HG03066 (cell line): Measurements from ENCODE around the gene VEGFC.

Experiments used
- ATAC-seq: cut with Tn5 transposase; IDR thresholded peaks from one replicate; pipeline ENCODE4 v1.9.1; 2021; ENCODE audit warnings: low read depth; ENCODE audit not compliant: unreplicated experiment

The VEGFC gene

DNA sequence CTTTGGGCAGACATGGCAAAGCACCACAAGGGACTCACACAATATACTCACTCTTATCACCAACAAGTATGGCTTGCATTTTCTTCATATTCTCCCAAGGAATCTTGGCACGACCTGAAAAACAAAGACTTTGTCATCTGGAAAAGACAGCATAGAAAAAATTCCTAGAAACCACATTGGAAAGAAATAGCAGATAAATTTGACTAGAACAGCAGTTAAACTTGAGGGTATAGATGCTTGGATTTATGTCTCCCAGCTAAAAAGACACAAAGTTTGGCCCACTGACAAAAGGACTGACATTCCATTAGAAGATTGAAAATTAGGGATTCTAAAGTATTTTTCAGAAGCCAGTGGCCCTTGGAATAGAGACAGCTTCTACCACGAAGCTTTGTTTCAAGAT lies 6.9 kb upstream of the VEGFC start:
- no peak for ATAC-seq

- no peak for ATAC-seq
Observed at GRCh38 chr4:176798540-176798939, 5.8 kb upstream of the VEGFC start.

DNA sequence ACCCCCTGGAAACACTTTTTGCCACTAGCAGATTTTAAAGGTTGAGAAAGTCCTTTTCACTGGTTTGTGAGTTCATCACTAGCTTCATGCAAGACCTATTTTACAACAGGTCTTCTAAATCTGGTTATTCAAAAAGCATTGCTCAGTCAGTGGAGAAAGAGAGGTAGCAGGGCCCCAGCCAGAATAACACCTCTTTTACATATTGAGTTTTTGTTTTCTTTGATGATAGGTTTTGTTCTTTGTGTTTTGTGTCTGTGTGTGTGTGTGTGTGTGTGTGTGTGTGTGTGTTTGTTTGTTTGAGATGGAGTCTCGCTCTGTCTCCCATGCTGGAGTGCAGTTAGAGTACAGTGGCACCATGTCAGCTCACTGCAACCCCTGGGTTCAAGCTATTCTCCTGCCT lies 2.7 kb upstream of the VEGFC start:
- no peak for ATAC-seq

GRCh38 chr4:176794651-176795050 lies 1.9 kb upstream of the VEGFC start:
- ATAC-seq: no peak

DNA sequence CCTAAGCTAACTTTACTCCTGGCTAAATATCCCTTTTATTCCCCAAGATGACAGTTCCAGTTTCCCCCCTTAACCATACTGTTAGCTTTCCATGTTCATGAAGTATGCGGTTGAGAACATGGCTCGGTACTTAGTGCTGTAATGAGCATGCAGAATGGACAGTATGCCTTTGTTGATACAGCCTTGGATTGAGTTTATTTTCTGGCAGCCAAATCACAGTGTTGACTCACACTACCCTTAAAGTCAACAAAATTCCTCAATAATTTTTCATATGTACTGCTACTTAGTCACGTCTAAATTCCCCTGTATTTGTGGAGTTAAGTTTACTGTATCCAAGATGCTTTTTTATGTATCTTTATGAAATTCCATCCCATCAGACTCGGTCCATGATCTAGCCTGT lies 1.4 kb upstream of the VEGFC start:
- no peak for ATAC-seq

DNA sequence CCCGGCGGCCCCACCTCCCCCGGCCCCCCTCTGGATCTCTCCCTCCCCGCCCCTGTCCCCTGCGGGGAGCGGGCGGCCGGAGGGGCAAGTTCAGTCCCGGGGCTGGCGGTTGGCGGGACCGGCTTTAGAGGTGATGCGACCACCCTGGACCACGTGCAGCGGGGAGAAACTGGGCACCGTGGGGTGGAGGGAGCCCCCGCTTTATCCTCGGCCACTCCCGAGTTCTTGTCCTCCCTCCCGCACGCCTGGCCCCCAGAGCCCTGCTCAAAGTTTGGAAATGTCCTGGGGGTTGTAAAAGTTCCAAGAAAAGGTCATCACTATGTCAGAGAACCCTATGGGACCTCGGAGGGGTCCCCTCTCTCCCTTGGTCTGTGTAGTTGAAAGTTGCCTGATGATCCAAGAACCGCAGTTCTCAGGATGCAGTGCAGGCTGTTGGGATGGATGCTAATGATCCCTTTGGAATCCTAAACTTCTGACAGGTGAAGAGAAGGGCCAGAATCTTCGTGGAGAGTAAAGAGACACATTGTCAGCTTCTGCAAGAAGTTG lies 411 bp upstream of the VEGFC start:
- ATAC-seq: no peak

- peak; percentile 14 for ATAC-seq
Observed at GRCh38 chr4:176791591-176792325, 964 bp downstream of the VEGFC start.

- ATAC-seq: no peak
Observed at GRCh38 chr4:176790398-176790797, 2.3 kb downstream of the VEGFC start.

DNA sequence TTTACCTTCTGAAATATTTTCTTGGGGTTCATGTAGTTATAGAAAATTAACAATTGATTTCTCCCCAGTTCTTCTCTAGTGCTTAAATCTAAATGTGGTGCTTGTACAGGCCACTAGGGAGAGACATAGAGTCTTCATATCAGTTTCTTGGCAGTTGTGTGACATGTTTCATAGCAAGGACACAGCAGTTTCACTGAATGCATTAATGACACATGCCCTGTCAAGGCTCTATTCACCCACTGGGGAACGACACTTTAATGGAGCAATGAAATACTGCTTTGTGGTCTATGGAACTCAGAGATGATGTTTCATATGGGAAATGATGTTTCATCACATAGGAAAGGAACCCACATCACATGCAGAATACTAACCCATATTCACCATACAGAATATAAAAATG lies 2.8 kb downstream of the VEGFC start:
- peak; percentile 57 for ATAC-seq

DNA sequence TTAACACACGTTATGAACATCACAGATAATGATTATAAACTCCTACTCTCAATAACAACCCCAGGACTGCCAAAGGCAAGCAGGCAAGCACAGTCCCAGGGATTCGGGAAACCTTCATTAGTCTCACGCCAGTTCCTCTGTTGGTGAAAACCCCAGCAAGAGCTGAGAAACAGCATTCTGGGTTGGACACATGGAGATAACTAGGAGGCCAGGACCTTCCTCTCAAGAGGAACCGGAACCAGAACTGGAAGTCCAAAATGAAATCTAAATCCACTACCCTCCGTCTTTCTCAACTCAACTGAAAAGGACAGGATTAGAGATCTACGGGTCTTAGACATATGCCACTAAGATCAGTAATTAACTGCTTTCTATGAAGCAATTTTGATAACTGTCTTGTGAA lies 3.8 kb downstream of the VEGFC start:
- no peak for ATAC-seq

DNA sequence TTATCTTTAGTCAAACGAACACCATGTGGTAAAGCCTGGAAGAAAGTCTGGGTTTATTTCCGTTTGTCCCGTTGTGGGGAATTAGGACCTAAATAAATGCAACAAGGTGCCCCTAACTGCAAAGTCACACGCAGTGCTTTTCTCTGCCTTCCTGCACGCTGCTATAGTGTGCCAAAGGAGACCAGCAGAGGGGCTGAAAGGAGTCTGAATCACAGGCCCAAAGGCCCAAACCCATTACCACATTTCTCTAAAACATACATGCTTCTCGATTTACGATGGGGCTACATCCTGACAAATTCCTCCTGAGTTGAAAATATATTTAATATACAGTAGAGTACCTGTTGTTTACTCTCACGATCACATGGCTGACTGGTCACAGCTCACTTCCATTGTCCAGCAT lies 4.5 kb downstream of the VEGFC start:
- no peak for ATAC-seq

- no peak for ATAC-seq
Observed at GRCh38 chr4:176784816-176785215, 7.9 kb downstream of the VEGFC start.

GRCh38 chr4:176782794-176783193 lies 9.9 kb downstream of the VEGFC start:
- no peak for ATAC-seq

- no peak for ATAC-seq
Observed at GRCh38 chr4:176782191-176782590, 10.5 kb downstream of the VEGFC start.

DNA sequence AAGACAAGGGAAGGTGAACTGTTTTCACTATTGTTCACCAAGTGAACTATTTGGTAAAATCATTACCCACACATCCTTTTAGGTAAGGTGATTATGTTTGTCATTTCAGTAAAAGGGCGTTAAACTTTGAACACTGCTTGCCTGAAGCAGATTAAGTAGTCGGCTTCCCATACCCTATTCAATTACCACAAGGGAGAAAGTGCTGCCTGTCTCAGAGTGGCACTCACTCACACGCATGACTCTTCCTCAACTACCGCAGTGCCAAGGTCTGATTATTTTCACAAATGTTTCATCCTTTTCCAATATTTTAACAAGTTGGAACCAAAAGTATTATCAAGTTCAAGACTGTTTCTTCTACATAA lies 11.0 kb downstream of the VEGFC start:
- ATAC-seq: no peak

DNA sequence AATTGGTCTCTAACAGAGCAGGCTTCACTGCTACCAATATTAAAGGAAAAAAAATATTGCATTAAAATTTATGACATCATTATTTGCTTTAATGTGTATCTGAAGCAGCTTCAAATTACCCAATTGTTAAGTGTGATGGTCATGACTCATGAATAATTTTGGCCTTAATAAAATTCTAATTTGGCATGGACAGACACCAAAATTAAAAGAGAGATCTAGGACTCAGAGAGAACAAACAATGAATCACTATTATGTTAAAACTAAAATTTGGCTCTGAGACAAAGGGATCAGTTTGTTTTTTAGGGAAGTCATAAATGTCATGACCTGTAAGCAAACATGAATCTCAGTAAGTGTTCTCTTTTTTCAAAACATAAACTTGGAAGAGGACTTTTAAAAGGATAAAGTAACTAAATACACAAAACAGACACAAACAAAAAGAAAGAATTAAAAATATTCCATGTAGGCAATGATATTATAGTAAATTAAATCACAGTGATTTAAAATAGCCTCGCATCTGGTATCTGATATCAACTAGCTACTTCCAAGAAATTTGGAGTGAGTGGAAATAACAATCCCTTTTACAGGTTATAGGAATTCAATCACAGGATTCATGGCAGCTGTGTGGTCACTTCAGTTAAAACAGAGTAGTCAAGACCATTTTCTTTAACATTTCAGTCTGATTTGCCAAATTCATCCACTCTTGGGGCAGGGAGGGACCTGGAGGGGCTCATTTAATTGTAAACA lies 11.6 kb downstream of the VEGFC start:
- ATAC-seq: no peak

GRCh38 chr4:176779421-176779820 lies 13.3 kb downstream of the VEGFC start:
- ATAC-seq: no peak

- ATAC-seq: no peak
Observed at GRCh38 chr4:176778491-176778890, 14.2 kb downstream of the VEGFC start.

DNA sequence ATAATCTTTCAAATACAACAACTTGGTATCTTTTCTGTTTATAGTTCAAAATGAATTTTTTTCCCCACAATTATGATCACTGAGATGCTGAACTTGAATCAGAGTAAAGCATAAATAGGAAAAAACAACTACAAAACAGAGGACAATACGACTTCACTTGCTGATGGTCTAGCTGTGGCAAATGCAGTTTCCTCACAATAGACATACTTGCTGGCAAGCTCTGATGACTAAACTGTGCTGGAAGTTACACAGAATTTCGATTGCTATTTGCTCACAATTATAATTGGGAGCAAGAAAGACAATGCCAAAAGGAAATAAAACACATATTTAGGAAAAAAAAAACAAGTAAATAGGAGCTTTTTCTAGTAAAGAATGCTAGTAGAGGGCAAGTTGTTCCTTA lies 14.7 kb downstream of the VEGFC start:
- no peak for ATAC-seq

DNA sequence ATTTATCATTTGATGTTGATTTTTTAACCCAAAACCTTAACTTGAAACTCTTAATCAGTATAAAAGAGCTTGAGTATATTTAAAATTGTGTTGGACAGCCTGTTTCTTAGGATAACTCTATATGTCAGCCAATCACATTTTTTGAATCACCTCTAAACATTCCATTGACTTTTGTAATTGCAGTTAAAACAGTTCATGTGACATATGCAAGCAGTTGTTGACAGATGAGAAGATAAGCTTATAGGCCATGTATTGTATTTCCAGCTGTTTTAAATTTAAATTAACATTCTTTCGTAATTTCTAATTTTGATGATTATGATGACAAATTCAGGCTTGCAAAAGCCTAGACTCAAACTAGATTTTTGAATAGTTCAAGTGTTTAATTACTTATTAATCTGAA lies 17.4 kb downstream of the VEGFC start:
- ATAC-seq: no peak

DNA sequence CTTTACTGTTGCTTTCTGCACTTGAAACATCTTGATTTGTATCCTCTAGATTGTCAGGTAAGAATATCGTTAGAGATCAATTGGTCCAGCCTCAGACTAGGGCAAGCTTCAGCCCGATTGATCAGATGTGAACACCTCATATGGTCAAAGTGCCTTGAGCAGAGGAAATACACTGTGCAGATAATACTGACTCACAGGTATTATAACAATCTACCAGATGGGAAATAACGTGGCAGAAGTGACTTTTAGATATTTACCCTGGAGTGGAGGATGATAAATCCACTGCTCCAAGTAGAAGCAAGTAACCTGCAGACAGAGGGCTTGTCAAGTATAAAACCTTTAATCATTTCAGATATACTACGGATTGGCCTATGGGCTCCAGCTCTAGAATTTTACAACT lies 17.9 kb downstream of the VEGFC start:
- ATAC-seq: no peak

DNA sequence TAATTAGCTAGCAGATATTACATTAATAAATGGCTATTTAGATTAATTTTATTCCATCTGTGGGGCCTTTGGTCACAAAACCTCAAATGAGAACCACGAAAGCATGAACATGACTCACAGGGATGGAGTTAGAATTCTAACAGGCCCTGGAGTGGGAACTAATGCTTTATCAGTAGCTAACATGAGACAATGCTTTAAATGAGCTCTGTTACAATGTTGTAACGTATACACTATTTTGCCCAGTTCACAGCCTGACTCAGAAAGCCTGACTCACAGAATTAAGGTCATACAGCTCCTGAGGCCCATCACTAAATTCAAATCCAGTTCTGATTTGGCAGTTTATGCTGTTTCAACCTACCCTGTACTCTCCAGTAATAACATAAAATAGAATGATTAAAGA lies 23.2 kb downstream of the VEGFC start:
- ATAC-seq: no peak
